Testis (tissue), 3 donors: Measurements from ENCODE around the gene GFRA3. TPM values are rescaled to one million over a fixed set of nuclear protein-coding genes. Genes with fewer than 3 reads are reported as not detected.

Experiments used
- DNase-seq: peaks from one replicate; pipeline ENCODE4 v3.0.0-alpha.2; 2019
- H3K27ac ChIP-seq, 2 donors: fragments of 200-600 bp; sonication (generic); one replicate each; pipeline ENCODE4 v1.5.1; 2019
- H3K27me3 ChIP-seq: fragments of 200-600 bp; sonication (generic); one replicate; pipeline ENCODE4 v1.5.1; 2019
- H3K36me3 ChIP-seq: fragments of 200-600 bp; sonication (generic); one replicate; pipeline ENCODE4 v1.5.1; 2017; ENCODE audit warnings: low read depth; ENCODE audit errors: missing control alignments
- H3K4me1 ChIP-seq: fragments of 200-600 bp; sonication (generic); one replicate; pipeline ENCODE4 v1.5.1; 2019
- H3K4me3 ChIP-seq, 2 donors: fragments of 200-600 bp; sonication (generic); one replicate each; pipeline ENCODE4 v1.5.1; 2017 to 2019
- H3K9me3 ChIP-seq: fragments of 200-600 bp; sonication (generic); one replicate; pipeline ENCODE4 v1.5.1; 2017
- CTCF ChIP-seq, 3 experiments: fragments of 450-650 bp in 2 of 3; fragments of 200-600 bp in 1 of 3; sonication (generic) in 1 of 3; IDR thresholded peaks; one replicate each; pipeline ENCODE4 v1.5.1; 2016 to 2019; ENCODE audit warnings: antibody characterized with exemption in 3 of 3, mild to moderate bottlenecking in 2 of 3, moderate library complexity in 1 of 3
- POLR2A ChIP-seq: fragments of 450-650 bp; IDR thresholded peaks from one replicate; pipeline ENCODE4 v1.6.1; 2017; ENCODE audit warnings: antibody characterized with exemption, mild to moderate bottlenecking, moderate library complexity
- WGBS, 2 donors: methylation state at CpG; one replicate each; pipeline ENCODE4 v1.1.5; 2018; 5-methylcytosine and 5-hydroxymethylcytosine counted together
- intact Hi-C: fragments of 100-400 bp; cut with DNase I; formaldehyde crosslinking; loops from one replicate; pipeline ENCODE4 v1.15.1; 2023; ENCODE audit warnings: low total_unique reads
- polyA plus RNA-seq: library from polyadenylated mRNA; stranded (reverse); fragments of 350-450 nt; fragmentation: Illumina TruSeq; extraction: RNeasy Lipid Tissue Mini Kit (QIAGEN cat#74804); gene quantifications from one replicate; pipeline ENCODE4 v1.2.3, GENCODE V29; 2014; ENCODE audit warnings: low read depth, low replicate concordance; ENCODE audit not compliant: insufficient read depth
- total RNA-seq, 2 donors: library from RNA; depleted of rRNA; stranded (reverse); fragments of >200 nt; gene quantifications; one replicate each; pipeline ENCODE4 v1.2.3, GENCODE V29; 2016

GFRA3 gene
- total and polyA plus RNA-seq, 3 donors from 2014 or later = 5.8 to 6.3 (median 6.3) TPM

- Histone ChIP-seq H3K4me3 (no peak overlapping the region), H3K9me3 (no peaks in the 10 kb centered on the region), H3K27ac (no peak overlapping the region), H3K36me3 (no peaks in the 10 kb centered on the region), H3K4me1 (peaks cover 9% of the 10 kb centered on the region), H3K27me3 (no peaks in the 10 kb centered on the region)
- intact Hi-C loops = no loop called here
- TF ChIP-seq CTCF (IDR thresholded peaks at IDR 0.05) (no peak), POLR2A (no peak)
- 81 to 91% methylated on average over 2 of the region's 2 CpGs for WGBS, 2 donors
- DNase-seq = no peak
Measured at GRCh38 chr5:138233280-138233679, 41.1 kb downstream of the GFRA3 start.

DNA sequence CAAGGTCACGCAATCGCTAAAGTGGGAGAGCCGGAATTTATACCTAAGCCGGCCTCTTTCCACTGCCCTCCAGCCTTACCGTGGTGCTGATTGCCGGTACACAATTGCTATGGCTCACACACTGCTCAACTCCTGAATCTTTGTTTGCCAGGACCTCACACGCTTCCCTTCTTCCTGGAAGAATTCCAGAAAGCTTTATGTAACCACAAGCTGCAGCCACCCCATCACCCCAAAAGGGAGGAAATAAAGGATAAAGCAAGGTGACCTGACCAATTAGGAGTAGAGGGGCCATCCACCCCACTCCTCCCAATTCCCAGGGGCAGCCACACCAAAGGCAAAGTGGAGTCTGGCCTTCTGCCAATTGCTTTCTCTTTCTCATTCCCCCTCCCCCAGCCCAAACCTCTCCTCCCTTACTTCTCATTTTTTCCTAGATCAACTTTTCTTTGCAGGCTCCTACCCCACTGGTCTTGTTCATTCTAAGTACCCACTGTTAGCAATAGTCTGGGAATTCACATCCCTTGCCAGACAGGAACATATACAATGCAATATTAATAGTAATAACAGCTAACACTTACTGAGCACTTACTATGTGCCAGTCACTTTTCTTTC lies 43.3 kb downstream of the GFRA3 start:
- no peaks in the 10 kb centered on the region for H3K27me3 ChIP-seq
- peaks cover 9% of the 10 kb centered on the region for H3K4me1 ChIP-seq
- intact Hi-C loops = no loop called here
- H3K27ac ChIP-seq = no peak overlapping the region
- no peak for TF ChIP-seq POLR2A
- no peak for TF ChIP-seq CTCF (IDR thresholded peaks at IDR 0.05)
- DNase-seq = no peak
- WGBS, 2 donors = 42 to 44% methylated on average over 7 of the region's 7 CpGs
- H3K9me3 ChIP-seq = no peaks in the 10 kb centered on the region
- H3K36me3 ChIP-seq = no peaks in the 10 kb centered on the region
- no peak overlapping the region for H3K4me3 ChIP-seq

DNA sequence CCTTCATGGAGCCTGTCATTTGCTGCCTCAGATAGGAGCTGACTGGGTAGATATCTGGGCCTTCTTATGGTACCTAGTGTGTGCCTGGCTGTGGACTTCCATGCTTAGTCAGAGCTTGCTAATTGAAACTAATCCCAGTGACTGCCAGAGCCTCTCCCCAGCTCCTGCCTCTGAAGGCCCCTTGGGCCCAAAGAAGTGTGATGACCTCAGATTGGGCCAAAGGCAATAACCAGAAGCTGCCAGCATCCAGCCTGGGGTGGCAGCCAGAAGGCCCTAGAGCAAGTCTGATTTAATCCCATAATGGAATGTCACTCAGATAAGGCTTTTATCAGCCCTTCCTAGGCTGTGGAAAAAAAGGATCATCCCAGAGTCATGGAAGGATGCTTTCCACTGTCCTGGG lies 44.2 kb downstream of the GFRA3 start:
- no peak for DNase-seq
- peaks cover 9% of the 10 kb centered on the region for H3K4me1 ChIP-seq
- H3K9me3 ChIP-seq = no peaks in the 10 kb centered on the region
- no peaks in the 10 kb centered on the region for H3K27me3 ChIP-seq
- H3K27ac ChIP-seq = no peak overlapping the region
- no peak for TF ChIP-seq CTCF (IDR thresholded peaks at IDR 0.05)
- no peak for TF ChIP-seq POLR2A
- no peak overlapping the region for H3K4me3 ChIP-seq
- intact Hi-C loops = no loop called here
- H3K36me3 ChIP-seq = no peaks in the 10 kb centered on the region

DNA sequence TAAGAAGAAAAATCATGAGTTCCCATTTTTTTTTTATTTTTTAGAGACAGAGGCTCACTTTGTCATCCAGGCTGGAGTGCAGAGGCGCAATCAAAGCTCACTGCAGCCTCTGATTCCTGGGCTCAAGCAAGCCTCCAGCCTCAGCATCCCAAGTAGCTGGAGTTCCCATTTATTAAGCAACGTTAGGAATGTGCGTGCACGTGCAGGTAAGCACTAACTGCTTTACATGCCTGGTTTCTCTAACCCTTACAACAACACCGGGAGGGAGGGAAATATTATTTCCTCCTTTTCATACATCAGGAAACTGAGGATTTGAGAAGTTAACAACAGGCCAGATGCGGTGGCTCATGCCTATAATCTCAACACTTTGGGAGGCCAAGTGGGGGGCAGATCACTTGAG lies 45.0 kb downstream of the GFRA3 start:
- intact Hi-C loops = no loop called here
- H3K4me1 ChIP-seq = peaks cover 9% of the 10 kb centered on the region
- no peaks in the 10 kb centered on the region for H3K9me3 ChIP-seq
- WGBS, 2 donors = 84 to 95% methylated on average over 6 of the region's 6 CpGs
- no peak overlapping the region for H3K4me3 ChIP-seq
- DNase-seq = no peak
- TF ChIP-seq POLR2A (no peak), CTCF (IDR thresholded peaks at IDR 0.05) (no peak)
- H3K27ac ChIP-seq = no peak overlapping the region
- H3K27me3 ChIP-seq = no peaks in the 10 kb centered on the region
- no peaks in the 10 kb centered on the region for H3K36me3 ChIP-seq

DNA sequence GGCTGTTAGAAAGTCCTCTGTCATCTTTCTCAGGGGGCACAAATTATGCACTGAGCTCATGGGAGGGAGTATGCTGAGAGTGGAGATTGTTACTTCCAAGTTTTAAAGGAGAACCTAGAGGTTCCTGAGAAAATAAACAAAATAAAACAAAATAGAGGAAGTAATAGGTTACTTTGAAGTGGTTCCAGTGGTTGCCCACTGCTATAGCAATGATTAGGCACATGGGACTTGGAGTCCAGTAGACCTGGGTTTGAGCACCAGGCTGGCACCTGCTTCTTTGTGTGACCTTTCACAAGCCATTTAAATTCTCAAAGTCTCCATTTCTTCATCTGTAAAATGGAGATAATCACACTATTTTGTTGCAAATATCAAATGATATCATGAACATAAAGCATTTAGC lies 47.5 kb downstream of the GFRA3 start:
- Histone ChIP-seq H3K27ac (no peak overlapping the region), H3K36me3 (no peaks in the 10 kb centered on the region), H3K4me3 (no peak overlapping the region), H3K9me3 (no peaks in the 10 kb centered on the region), H3K27me3 (no peaks in the 10 kb centered on the region), H3K4me1 (peaks cover 9% of the 10 kb centered on the region)
- intact Hi-C loops = no loop called here
- no peak for DNase-seq
- TF ChIP-seq POLR2A (no peak), CTCF (IDR thresholded peaks at IDR 0.05) (no peak)
